HepG2 (cell line): ENCODE data around the gene HNRNPL. TPM values are rescaled to one million over a fixed set of nuclear protein-coding genes. Genes with fewer than 3 reads are reported as not detected.

Experiments used
- ERF ChIP-seq: IDR thresholded peaks from 2 replicates; pipeline ENCODE4 v1.6.1; 2018; ENCODE audit warnings: missing biosample characterization, missing genetic modification reagents
- GLI4 ChIP-seq: sonication (generic); formaldehyde crosslinking; IDR thresholded peaks from 2 replicates; pipeline ENCODE4 v1.5.1; 2020; ENCODE audit warnings: missing genetic modification reagents, mild to moderate bottlenecking, moderate library complexity, borderline replicate concordance
- HES4 ChIP-seq: sonication (generic); formaldehyde crosslinking; IDR thresholded peaks from 2 replicates; pipeline ENCODE4 v1.9.0; 2021; ENCODE audit warnings: mild to moderate bottlenecking, missing genetic modification reagents, borderline replicate concordance
- HHEX ChIP-seq: IDR thresholded peaks from 2 replicates; pipeline ENCODE4 v1.6.1; 2016; ENCODE audit warnings: control low read depth
- HINFP ChIP-seq: sonication (generic); formaldehyde crosslinking; IDR thresholded peaks from 2 replicates; pipeline ENCODE4 v1.4.0; 2020; ENCODE audit warnings: low read depth, mild to moderate bottlenecking, missing genetic modification reagents
- HNF1B ChIP-seq: sonication (generic); formaldehyde crosslinking; IDR thresholded peaks from 2 replicates; pipeline ENCODE4 v1.5.1; 2020; ENCODE audit warnings: mild to moderate bottlenecking, moderate library complexity, missing genetic modification reagents
- NFKBIZ ChIP-seq: IDR thresholded peaks from 2 replicates; pipeline ENCODE4 v1.6.1; 2018; ENCODE audit warnings: missing genetic modification reagents, missing compliant biosample characterization
- NR2F2 ChIP-seq: IDR thresholded peaks from 2 replicates; pipeline ENCODE4 v1.6.1; 2012; ENCODE audit warnings: low read depth, inconsistent platforms, borderline replicate concordance
- NR2F6 ChIP-seq, 2 experiments: IDR thresholded peaks; 2 replicates each; pipeline ENCODE4 v1.6.1; 2016; ENCODE audit warnings: antibody characterized with exemption in 1 of 2, mild to moderate bottlenecking in 1 of 2
- PLSCR1 ChIP-seq: sonication (generic); formaldehyde crosslinking; IDR thresholded peaks from 2 replicates; pipeline ENCODE4 v1.5.0; 2020; ENCODE audit warnings: missing genetic modification reagents, mild to moderate bottlenecking, borderline replicate concordance
- PREB ChIP-seq: sonication (generic); formaldehyde crosslinking; IDR thresholded peaks from 2 replicates; pipeline ENCODE4 v1.4.0; 2020; ENCODE audit warnings: missing genetic modification reagents
- RBAK ChIP-seq: sonication (generic); formaldehyde crosslinking; IDR thresholded peaks from 2 replicates; pipeline ENCODE4 v1.5.1; 2020; ENCODE audit warnings: mild to moderate bottlenecking, missing genetic modification reagents
- RBM22 ChIP-seq: fragments of 200-400 bp; formaldehyde crosslinking; optimal IDR thresholded peaks from 2 replicates; pipeline ENCODE3; 2017; ENCODE audit warnings: mild to moderate bottlenecking, low read length, moderate library complexity
- SP1 ChIP-seq, 2 experiments: fragments of 450-650 bp in 1 of 2; sonication (generic) in 1 of 2; formaldehyde crosslinking in 1 of 2; IDR thresholded peaks; 2 replicates each; pipeline versions ENCODE4 v1.4.0 to v1.6.1; 2016 to 2020; ENCODE audit warnings: missing genetic modification reagents in 1 of 2
- SRSF1 ChIP-seq: fragments of 200-400 bp; formaldehyde crosslinking; optimal IDR thresholded peaks from 2 replicates; pipeline ENCODE3; 2017; ENCODE audit warnings: mild to moderate bottlenecking, low read depth, low read length, moderate library complexity
- TOE1 ChIP-seq: sonication (generic); formaldehyde crosslinking; IDR thresholded peaks from 2 replicates; pipeline ENCODE4 v1.4.0; 2020; ENCODE audit warnings: mild to moderate bottlenecking, missing genetic modification reagents
- ZBTB33 ChIP-seq: sonication (generic); formaldehyde crosslinking; IDR thresholded peaks from 2 replicates; pipeline ENCODE4 v1.4.0; 2020; ENCODE audit warnings: missing genetic modification reagents
- ZFP82 ChIP-seq: sonication (generic); formaldehyde crosslinking; IDR thresholded peaks from 2 replicates; pipeline ENCODE4 v1.5.1; 2020; ENCODE audit warnings: mild to moderate bottlenecking, missing genetic modification reagents, borderline replicate concordance
- ZMAT3 ChIP-seq: sonication (generic); formaldehyde crosslinking; conservative IDR thresholded peaks from 2 replicates; pipeline ENCODE4 v1.7.0; 2021; ENCODE audit warnings: missing genetic modification reagents
- ZNF12 ChIP-seq: sonication (generic); formaldehyde crosslinking; IDR thresholded peaks from 2 replicates; pipeline ENCODE4 v1.5.0; 2020; ENCODE audit warnings: missing genetic modification reagents
- ZNF121 ChIP-seq: sonication (generic); formaldehyde crosslinking; IDR thresholded peaks from 2 replicates; pipeline ENCODE4 v1.5.0; 2020; ENCODE audit warnings: mild to moderate bottlenecking, missing genetic modification reagents
- ZNF124 ChIP-seq: sonication (generic); formaldehyde crosslinking; IDR thresholded peaks from 2 replicates; pipeline ENCODE4 v1.4.0; 2020; ENCODE audit warnings: missing genetic modification reagents
- ZNF550 ChIP-seq: sonication (generic); formaldehyde crosslinking; IDR thresholded peaks from 2 replicates; pipeline ENCODE4 v1.4.0; 2020; ENCODE audit warnings: mild to moderate bottlenecking, missing genetic modification reagents, borderline replicate concordance
- ZNF766 ChIP-seq: sonication (generic); formaldehyde crosslinking; IDR thresholded peaks from 2 replicates; pipeline ENCODE4 v1.5.0; 2020; ENCODE audit warnings: missing genetic modification reagents, borderline replicate concordance
- ZNF777 ChIP-seq: sonication (generic); formaldehyde crosslinking; IDR thresholded peaks from 2 replicates; pipeline ENCODE4 v1.4.0; 2020; ENCODE audit warnings: missing genetic modification reagents
- polyA plus RNA-seq, 8 experiments: library from polyadenylated mRNA; depleted of rRNA in 3 of 8; stranded (reverse) in 7 of 8; unstranded in 1 of 8; fragments of >200 nt; fragmentation: Illumina TruSeq in 4 of 8; extraction: Trizol in 4 of 8; gene quantifications; 2 replicates each; pipeline versions ENCODE4 v1.2.1 to v1.2.3, GENCODE V29; 2011 to 2016; ENCODE audit warnings: low read depth in 4 of 8, missing spikeins in 1 of 8, mixed read lengths in 1 of 8; ENCODE audit not compliant: insufficient read depth in 1 of 8
- total RNA-seq, 5 experiments: library from RNA; depleted of rRNA; stranded (reverse); fragments of >200 nt; fragmentation: Illumina TruSeq; extraction: Trizol; gene quantifications; 2 replicates each; pipeline ENCODE4 v1.2.3, GENCODE V29; 2016; ENCODE audit warnings: low read depth in 1 of 5

Gene HNRNPL
- total and polyA plus RNA-seq, 2 of the 13 experiments (the other 11 are each of a cell fraction or from before 2014, with no cell fraction given), result 156 to 278 TPM

- TF ChIP-seq HNF1B (CRISPR knock-in tag) (0 out of 2 replicates have a peak, but pooled peaks have one; percentile 4), HHEX (CRISPR knock-in tag) (no peak), RBAK (CRISPR knock-in tag) (no peak), RBM22 (no peak), GLI4 (0 out of 2 replicates have a peak, but pooled peaks have one; percentile 3), ZNF121 (CRISPR knock-in tag) (no peak), TOE1 (CRISPR knock-in tag) (no peak), ZFP82 (CRISPR knock-in tag) (no peak), PREB (CRISPR knock-in tag) (no peak), ZBTB33 (CRISPR knock-in tag) (no peak), HES4 (CRISPR knock-in tag) (no peak), ZMAT3 (no peak), ZNF124 (CRISPR knock-in tag) (no peak), SP1 (IDR thresholded peaks at IDR 0.05) (no peak), SP1 (CRISPR knock-in tag; IDR thresholded peaks at IDR 0.05) (no peak; the same call in 1 of the 2 replicates), ZNF550 (no peak), ZNF12 (no peak), NR2F2 (no peak), SRSF1 (no peak), NR2F6 (IDR thresholded peaks at IDR 0.05) (no peak), NR2F6 (CRISPR knock-in tag; IDR thresholded peaks at IDR 0.05) (no peak), ERF (CRISPR knock-in tag) (no peak), ZNF766 (CRISPR knock-in tag) (no peak), HINFP (CRISPR knock-in tag) (no peak), NFKBIZ (CRISPR knock-in tag) (no peak), PLSCR1 (CRISPR knock-in tag) (no peak), ZNF777 (CRISPR knock-in tag) (no peak)
Measured at GRCh38 chr19:38850436-38850975, 720 bp upstream of the HNRNPL start (continued).
